SK-N-MC (cell line): ENCODE results near the gene SIPA1L3.

Source experiments
- DNase-seq: peaks from one replicate; pipeline ENCODE4 v3.0.0-alpha.2; 2011; ENCODE audit warnings: low read depth, low spot score
- H3K27ac ChIP-seq: fragments of 200-600 bp; sonication (generic); 2 replicates; pipeline ENCODE4 v1.5.1; 2016; ENCODE audit warnings: mixed run types
- H3K36me3 ChIP-seq: fragments of 200-600 bp; sonication (generic); 2 replicates; pipeline ENCODE4 v1.6.1; 2017; ENCODE audit warnings: antibody characterized with exemption, low read length, mixed read lengths; ENCODE audit not compliant: insufficient read depth
- H3K4me3 ChIP-seq: fragments of 200-600 bp; sonication (generic); 2 replicates; pipeline ENCODE4 v1.5.1; 2016
- H3K9ac ChIP-seq: fragments of 200-600 bp; sonication (generic); 2 replicates; pipeline ENCODE4 v1.8.0; 2017; ENCODE audit warnings: mixed run types, mixed read lengths; ENCODE audit not compliant: insufficient read length
- H3K9me3 ChIP-seq: fragments of 200-600 bp; sonication (generic); 2 replicates; pipeline ENCODE4 v1.6.1; 2017; ENCODE audit warnings: low read depth, mild to moderate bottlenecking, antibody characterized with exemption, low read length, moderate library complexity, mixed read lengths
- EZH2 ChIP-seq: fragments of 200-600 bp; sonication (generic); IDR thresholded peaks from one replicate; pipeline ENCODE4 v1.6.1; 2017; ENCODE audit warnings: antibody characterized with exemption
- FOXP2 ChIP-seq: optimal IDR thresholded peaks from 2 replicates; pipeline ENCODE3; 2011; ENCODE audit warnings: mild to moderate bottlenecking, moderate library complexity; ENCODE audit not compliant: insufficient read depth; ENCODE audit errors: extremely low read length, control extremely low read depth
- POLR2AphosphoS5 ChIP-seq: IDR thresholded peaks from 2 replicates; pipeline ENCODE4 v1.6.1; 2012; ENCODE audit warnings: mild to moderate bottlenecking, low read depth, low read length, borderline replicate concordance

Gene SIPA1L3

GRCh38 chr19:38047049-38047438, 140.0 kb downstream of the SIPA1L3 start:
- no peak for TF ChIP-seq EZH2
- no peak for TF ChIP-seq FOXP2
- H3K36me3 ChIP-seq = no peaks in the 10 kb centered on the region
- no peak overlapping the region for H3K4me3 ChIP-seq
- H3K9ac ChIP-seq = no peak overlapping the region
- no peak overlapping the region for H3K27ac ChIP-seq
- H3K9me3 ChIP-seq = no peaks in the 10 kb centered on the region
- no peak for DNase-seq

- TF ChIP-seq EZH2 (no peak), FOXP2 (no peak), POLR2AphosphoS5 (no peak)
- Histone ChIP-seq H3K27ac (no peak overlapping the region), H3K9me3 (no peaks in the 10 kb centered on the region), H3K36me3 (no peaks in the 10 kb centered on the region), H3K4me3 (no peak overlapping the region), H3K9ac (no peak overlapping the region)
- DNase-seq = no peak
Measured at GRCh38 chr19:38047641-38048040, 140.6 kb downstream of the SIPA1L3 start.

- DNase-seq = no peak
- Histone ChIP-seq H3K4me3 (no peak overlapping the region), H3K27ac (no peak overlapping the region), H3K9ac (no peak overlapping the region), H3K9me3 (no peaks in the 10 kb centered on the region), H3K36me3 (no peaks in the 10 kb centered on the region)
- TF ChIP-seq EZH2 (no peak), POLR2AphosphoS5 (no peak), FOXP2 (no peak)
Measured at GRCh38 chr19:38049105-38049649, 142.2 kb downstream of the SIPA1L3 start.

GRCh38 chr19:38055010-38055409, 148.0 kb downstream of the SIPA1L3 start:
- no peaks in the 10 kb centered on the region for H3K9me3 ChIP-seq
- H3K9ac ChIP-seq = no peak overlapping the region
- no peak for DNase-seq
- H3K27ac ChIP-seq = no peak overlapping the region
- no peak for TF ChIP-seq FOXP2
- TF ChIP-seq EZH2 = no peak
- no peak for TF ChIP-seq POLR2AphosphoS5
- H3K36me3 ChIP-seq = no peaks in the 10 kb centered on the region
- no peak overlapping the region for H3K4me3 ChIP-seq

GRCh38 chr19:38055655-38056521, 148.9 kb downstream of the SIPA1L3 start:
- no peak overlapping the region for H3K9ac ChIP-seq
- TF ChIP-seq POLR2AphosphoS5 (no peak), FOXP2 (no peak), EZH2 (no peak)
- no peak for DNase-seq
- no peaks in the 10 kb centered on the region for H3K36me3 ChIP-seq
- H3K27ac ChIP-seq = no peak overlapping the region
- no peak overlapping the region for H3K4me3 ChIP-seq
- no peaks in the 10 kb centered on the region for H3K9me3 ChIP-seq

- H3K9me3 ChIP-seq = no peaks in the 10 kb centered on the region
- DNase-seq = no peak
- no peak overlapping the region for H3K4me3 ChIP-seq
- H3K36me3 ChIP-seq = no peaks in the 10 kb centered on the region
- H3K9ac ChIP-seq = no peak overlapping the region
- no peak for TF ChIP-seq FOXP2
- TF ChIP-seq POLR2AphosphoS5 = no peak
- no peak for TF ChIP-seq EZH2
- no peak overlapping the region for H3K27ac ChIP-seq
Measured at GRCh38 chr19:38056646-38057045, 149.6 kb downstream of the SIPA1L3 start.

GRCh38 chr19:38057959-38058690, 151.1 kb downstream of the SIPA1L3 start:
- TF ChIP-seq FOXP2 (no peak), EZH2 (no peak), POLR2AphosphoS5 (no peak)
- Histone ChIP-seq H3K9ac (no peak overlapping the region), H3K9me3 (no peaks in the 10 kb centered on the region), H3K4me3 (no peak overlapping the region), H3K27ac (no peak overlapping the region), H3K36me3 (no peaks in the 10 kb centered on the region)
- no peak for DNase-seq

GRCh38 chr19:38059897-38060296, 152.9 kb downstream of the SIPA1L3 start:
- no peaks in the 10 kb centered on the region for H3K36me3 ChIP-seq
- H3K4me3 ChIP-seq = no peak overlapping the region
- no peak for DNase-seq
- H3K9me3 ChIP-seq = no peaks in the 10 kb centered on the region
- H3K27ac ChIP-seq = no peak overlapping the region
- TF ChIP-seq EZH2 (no peak), FOXP2 (no peak), POLR2AphosphoS5 (no peak)
- no peak overlapping the region for H3K9ac ChIP-seq
